GM18907 (cell line): ENCODE results near the gene ACVR2A.
A peak's percentile ranks its signal among the peaks of the same experiment; 100 is the strongest.

ENCODE experiments used
- ATAC-seq: cut with Tn5 transposase; IDR thresholded peaks from one replicate; pipeline ENCODE4 v1.9.1; 2021; ENCODE audit warnings: mild to moderate bottlenecking, moderate library complexity; ENCODE audit not compliant: unreplicated experiment

The ACVR2A gene

DNA sequence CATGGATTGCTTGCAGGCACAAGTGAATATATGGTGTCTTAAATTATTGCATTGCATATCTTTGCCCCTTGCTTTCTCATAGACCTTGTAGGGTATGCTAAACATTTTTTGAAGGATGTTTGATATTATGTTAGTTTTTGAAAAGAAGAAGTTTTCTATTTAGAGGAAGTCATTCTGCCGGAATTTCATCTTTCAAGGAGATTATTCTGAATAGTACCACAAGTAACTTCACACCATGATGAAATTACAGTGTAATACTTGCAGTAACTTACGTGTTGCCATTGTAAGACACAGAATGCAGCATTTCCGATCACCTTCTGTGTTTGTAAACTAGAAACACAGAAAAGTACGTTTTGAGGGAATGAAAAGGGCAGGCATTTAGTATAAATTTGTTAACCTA is 71.9 kb downstream of the ACVR2A start:
- no peak for ATAC-seq

DNA sequence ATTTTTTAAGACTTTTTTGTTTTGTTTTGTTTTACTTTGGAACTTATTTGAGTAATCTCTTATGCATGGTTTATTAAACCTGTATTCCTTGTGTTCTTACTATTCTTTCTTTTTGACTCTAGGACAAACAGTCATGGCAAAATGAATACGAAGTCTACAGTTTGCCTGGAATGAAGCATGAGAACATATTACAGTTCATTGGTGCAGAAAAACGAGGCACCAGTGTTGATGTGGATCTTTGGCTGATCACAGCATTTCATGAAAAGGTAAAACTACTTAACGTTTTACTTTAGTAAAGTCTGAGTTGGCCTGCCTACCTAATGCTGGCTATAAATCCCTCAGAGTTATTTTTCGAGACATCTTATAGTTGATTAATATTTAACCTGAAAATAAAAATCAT is 72.3 kb downstream of the ACVR2A start:
- no peak for ATAC-seq

DNA sequence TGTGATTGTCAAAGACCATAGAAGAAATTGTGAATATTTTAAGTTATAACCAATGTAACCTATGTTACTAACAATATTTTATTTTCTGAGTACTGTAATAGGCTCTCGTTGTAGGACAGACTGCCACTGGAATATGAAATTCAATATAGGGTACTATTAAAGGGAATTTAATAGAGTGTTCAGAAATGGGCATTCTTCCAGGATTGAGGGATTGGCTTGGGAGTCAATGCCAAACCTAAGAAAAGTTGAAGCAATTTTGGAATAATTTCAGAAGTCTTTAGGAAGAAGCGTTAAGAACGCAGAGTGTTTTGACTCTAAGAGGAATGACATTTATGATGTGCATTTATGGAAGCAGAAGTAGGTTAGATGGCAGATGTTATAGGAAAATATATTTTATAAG is 79.0 kb downstream of the ACVR2A start:
- ATAC-seq = no peak

DNA sequence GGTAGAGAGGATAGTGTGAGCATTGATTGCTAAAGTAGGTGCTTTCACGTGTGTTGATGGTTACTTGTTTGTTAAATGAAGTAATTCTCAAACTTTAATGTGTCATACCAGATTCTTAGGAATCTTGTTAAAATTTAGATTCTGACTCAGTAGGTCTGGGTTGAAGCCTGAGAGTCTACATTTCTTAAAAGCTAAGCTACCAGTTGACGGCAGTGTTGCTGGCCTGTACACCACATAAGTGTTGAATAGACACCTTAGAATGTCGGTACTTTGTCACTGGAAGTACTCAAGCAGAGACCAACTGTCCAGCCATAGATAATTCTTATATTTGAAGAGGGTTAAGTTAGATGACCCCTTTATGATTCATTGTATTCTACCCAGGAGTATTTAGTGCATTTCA is 79.8 kb downstream of the ACVR2A start:
- ATAC-seq = no peak

DNA sequence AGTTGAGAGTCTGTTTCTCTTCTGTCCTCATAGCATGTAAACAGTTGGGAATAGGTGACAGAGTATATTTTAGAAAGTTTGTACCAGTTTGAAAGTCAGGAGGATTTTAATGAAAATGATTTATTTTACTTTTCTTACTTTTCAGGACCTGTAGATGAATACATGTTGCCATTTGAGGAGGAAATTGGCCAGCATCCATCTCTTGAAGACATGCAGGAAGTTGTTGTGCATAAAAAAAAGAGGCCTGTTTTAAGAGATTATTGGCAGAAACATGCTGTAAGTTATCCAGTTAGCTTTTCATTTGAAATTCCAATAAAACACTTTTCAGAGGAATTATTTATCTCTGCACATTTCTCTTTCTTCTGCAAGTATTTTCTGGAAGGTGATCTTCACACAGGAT is 81.1 kb downstream of the ACVR2A start:
- no peak for ATAC-seq

DNA sequence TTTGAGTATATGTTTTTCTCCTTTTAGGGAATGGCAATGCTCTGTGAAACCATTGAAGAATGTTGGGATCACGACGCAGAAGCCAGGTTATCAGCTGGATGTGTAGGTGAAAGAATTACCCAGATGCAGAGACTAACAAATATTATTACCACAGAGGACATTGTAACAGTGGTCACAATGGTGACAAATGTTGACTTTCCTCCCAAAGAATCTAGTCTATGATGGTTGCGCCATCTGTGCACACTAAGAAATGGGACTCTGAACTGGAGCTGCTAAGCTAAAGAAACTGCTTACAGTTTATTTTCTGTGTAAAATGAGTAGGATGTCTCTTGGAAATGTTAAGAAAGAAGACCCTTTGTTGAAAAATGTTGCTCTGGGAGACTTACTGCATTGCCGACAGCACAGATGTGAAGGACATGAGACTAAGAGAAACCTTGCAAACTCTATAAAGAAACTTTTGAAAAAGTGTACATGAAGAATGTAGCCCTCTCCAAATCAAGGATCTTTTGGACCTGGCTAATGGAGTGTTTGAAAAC is 82.3 kb downstream of the ACVR2A start:
- ATAC-seq = no peak

DNA sequence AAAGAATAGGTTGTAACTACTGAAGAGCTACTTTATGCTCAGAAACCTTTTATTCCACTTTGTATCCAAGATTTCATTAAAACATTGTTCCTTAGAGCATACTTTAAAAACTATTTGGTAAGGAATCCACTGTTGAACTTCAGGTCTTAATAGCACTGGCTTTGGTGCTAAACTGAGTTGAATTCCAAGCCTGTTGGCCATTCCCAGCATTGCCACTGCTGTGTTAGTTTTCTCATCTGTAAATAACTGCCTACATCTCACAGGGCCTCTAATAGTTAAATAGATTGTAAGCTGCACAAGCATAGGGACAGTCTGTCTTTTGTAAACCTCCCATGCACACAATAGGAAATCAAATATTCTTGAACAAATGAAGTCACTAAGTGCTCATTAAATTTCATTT is 89.1 kb downstream of the ACVR2A start:
- no peak for ATAC-seq

DNA sequence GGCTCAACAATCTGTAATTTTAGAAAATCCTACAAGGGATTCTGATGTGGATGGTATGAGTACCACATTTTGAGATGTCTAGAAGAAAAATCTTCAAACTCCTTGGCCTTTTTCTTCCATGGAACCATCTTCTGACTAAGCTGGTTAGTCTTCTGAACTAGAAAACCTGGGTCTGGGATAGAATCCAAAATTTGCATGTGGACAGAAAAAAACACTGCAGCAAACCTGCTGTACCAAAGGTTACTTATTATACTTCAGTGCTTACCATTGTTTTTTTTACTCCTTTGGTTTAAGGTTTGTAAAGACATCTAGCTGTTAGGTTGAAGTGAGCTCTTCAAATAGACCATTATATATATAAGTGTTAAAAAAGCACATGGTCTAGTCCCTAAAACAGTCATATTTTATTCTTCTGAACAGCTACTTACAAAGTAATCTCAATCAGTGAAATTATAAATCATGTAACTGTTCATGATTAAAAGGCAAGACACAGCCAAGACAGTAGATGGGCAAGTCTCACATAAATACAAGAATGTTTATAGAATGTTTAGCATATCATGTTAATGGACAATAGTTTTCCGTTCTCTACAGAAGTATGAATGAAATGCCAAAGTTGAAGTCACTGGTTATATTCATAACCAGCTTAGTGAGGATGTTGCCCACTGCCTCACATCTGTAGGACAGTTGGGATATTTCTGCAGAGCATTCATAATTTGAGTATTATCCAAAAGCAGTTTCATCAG is 90.2 kb downstream of the ACVR2A start:
- no peak for ATAC-seq

DNA sequence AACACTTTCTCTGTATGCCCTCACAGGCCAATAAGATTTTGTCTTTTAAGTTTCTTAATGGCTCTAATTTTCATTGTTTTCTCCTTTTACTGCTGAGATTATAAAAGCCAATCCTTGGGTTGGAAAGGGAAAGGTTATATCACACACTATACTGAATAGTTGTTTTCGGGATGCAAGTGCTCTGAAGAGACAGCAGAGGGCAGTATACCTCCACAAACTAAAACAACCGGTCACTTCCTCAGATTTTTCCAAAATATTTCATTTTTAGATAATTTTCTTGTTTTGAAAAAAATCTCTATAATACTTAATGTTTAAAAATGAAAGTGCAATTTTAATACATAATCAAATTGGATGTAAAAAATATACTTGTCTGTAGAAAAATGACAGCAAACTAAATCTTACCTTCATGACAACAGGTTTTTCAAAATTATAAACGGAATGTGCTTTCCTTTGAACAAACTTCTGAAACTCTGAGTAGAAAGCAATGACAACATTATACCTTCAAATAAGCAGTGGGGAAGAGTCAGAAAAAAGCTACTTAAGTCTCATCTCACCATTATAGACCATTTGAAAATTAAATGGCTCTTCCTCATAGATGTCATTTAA is 93.0 kb downstream of the ACVR2A start:
- peak; percentile 73 for ATAC-seq

DNA sequence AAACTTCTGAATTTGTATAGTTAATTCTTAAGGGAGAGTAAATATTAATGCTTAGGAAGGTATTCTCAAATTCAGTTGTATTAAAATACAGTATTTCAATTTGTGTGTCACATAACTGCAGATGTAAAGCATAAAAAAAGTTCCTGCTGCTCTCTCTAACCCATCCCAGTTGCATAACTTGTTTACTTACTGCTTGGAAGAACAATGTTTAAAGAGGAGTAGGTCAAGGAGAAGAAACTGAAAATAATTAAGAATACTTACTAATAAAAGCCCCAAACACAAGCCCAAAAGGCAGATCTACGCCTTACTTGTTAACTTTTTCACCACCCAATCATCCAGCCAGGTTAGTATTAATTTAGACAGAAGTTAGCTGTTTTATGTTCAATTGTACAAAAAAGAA is 94.5 kb downstream of the ACVR2A start:
- ATAC-seq = no peak

DNA sequence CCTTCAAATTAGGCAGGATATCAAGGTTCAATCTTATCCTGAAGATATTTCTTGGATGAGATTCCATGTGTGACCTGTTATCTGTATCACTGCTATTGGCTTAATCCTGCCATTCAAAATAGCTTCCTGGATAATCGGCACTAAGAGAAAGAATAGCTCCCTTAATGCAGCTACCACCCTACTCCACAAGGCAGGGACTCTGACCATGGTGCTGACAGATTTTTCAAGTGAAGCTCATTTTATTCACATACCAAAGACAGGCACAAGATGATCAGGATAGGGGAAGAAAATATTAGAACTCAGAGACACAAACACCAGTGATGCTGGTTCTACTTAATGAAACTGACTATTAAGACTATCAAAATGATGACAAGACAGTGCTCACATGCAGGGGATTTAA is 100.8 kb downstream of the ACVR2A start:
- ATAC-seq = no peak

DNA sequence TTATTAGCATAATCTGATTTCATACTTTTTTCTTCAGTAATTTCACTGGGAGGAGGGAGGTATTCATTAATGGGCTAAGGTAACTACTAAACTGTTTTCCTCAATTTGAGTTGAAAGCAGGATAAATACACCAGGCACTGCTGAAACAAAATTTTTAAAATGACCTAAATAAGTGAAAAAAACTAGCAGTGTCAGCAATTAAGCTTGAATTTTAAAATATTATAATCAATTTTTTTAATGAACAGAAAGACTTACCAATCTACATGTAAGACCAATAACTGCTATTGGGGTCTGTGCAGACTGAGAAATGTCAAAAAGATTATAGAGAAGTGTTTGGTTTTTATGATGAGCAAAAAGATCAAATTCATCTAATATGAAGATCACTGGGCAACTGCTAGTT is 107.3 kb downstream of the ACVR2A start:
- no peak for ATAC-seq

DNA sequence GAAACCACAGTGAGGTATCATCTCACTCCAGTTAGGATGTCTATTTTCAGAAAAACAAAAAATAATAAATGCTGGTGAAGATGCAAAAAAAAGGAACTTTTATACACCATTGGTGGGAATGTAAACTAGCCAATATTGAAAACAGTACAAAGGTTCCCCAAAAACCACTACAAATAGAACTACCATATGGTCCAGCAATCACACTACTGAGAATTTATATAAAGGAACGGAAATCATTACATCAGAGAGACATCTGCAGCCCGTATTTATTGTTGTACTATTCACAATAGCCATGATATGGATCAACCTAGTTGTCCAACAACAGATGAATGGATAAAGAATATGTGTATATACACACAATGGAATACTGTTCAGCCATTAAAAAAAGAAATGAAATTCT is 123.7 kb downstream of the ACVR2A start:
- no peak for ATAC-seq

DNA sequence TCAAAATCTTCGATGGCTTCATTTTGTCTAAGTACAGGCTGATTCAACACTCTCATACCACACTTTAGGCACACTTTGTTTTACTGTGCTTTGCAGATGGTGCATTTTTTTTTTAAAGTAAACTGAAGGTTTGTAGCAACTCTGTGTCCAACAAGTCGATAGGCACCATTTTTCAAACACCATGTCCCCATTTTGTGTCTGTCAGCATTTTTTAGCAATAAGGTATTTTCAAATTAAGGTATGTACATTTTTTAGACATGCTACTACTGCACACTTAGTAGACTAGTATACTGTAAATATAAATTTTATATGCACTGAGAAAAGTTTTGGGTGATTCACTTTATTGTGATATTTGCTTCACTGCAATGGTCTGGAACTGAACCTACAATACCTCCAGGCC is 131.3 kb downstream of the ACVR2A start:
- no peak for ATAC-seq

DNA sequence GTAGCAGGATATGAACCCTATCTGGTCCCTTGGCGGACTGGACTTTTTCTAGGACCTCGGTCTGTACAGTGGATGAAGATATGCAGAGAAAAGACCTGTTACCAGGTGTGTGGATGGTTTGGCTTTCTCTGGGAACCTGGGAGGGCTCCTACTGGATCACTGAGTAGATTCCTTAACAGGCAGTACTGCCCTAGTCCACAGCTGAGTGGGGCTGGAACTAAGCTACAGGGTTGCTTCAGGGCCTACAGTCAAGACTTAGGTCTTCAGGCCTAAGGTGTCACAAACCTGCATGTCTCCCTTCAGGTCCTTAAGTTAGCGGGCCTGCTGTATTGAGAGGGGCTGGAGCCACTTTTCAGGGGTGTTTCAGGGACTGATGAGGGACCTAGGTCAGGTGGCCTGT is 132.8 kb downstream of the ACVR2A start:
- no peak for ATAC-seq
